ENCODE results near the gene GSDME. TPM values are rescaled to one million over a fixed set of nuclear protein-coding genes. Genes with fewer than 3 reads are reported as not detected.

Gene GSDME
- total and polyA plus RNA-seq, 10 of the 15 experiments (the other 5 are each of a cell fraction or from before 2014, with no cell fraction given): 23.7 to 245 (median 128) TPM

DNA sequence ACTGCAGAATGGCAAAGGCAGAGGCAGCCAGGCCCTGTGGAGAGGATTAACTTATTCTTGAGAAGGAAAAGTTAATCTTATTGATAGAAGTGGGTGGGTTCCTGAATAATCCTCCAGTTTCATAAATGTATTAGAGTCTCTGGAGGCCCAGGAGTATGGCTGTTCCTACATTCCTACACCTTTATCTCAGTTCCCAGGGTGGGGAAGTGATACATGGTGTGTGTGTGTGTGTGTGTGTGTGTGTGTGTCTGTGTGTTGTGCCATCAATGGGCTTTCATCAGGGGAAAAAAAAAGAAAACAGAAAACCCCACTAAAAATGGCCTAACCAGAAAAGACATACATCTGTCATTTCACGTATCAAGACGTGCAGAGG, 22.0 kb upstream of the GSDME start:
- TF ChIP-seq MYB (IDR thresholded peaks at IDR 0.05; ENCODE audit: borderline replicate concordance, low read depth, low read length) (no peak), SPI1 (IDR thresholded peaks at IDR 0.05; ENCODE audit: borderline replicate concordance, insufficient read depth, low read depth, low read length) (0 out of 2 replicates have a peak, but pooled peaks have one; percentile 35), NFIC (IDR thresholded peaks at IDR 0.05; ENCODE audit: low read depth, low read length) (peak; percentile 2; the same call in 1 of the 2 replicates), ATF2 (IDR thresholded peaks at IDR 0.05; ENCODE audit: low read length) (0 out of 2 replicates have a peak, but pooled peaks have one; percentile 2)

More for the DNA sequence above, 22.0 kb upstream of the GSDME start:
- ChIA-PET SMC1A (ENCODE audit: uncharacterized antibody, unreplicated experiment) (interaction anchor here (0.8 to 1.6 kb wide), 3 partner anchors 10 to 490 kb away, joined by 3 to 4 read pairs (median 3); no protein-coding TSS in a partner anchor), RAD21 (ENCODE audit: unreplicated experiment) (no interaction called here), CTCF (interaction anchor here (0.6 to 0.7 kb wide), 3 partner anchors 64 to 320 kb away, joined by 3 read pairs; no protein-coding TSS in a partner anchor), POLR2A (no interaction called here)
- FAIRE-seq: no peak
- Histone ChIP-seq H4K20me1 (ENCODE audit: control insufficient read depth, insufficient read depth) (no peaks in the 10 kb centered on the region), H2AFZ (ENCODE audit: control insufficient read depth, low read depth, low read length) (peak overlapping the region; percentile 13), H3K9ac (ENCODE audit: control insufficient read depth, insufficient read depth, low read length) (peak overlapping the region; percentile 4; the same call in 1 of the 2 replicates), H3K4me2 (ENCODE audit: control insufficient read depth, insufficient read depth) (peak overlapping the region; percentile 17), H3K79me2 (ENCODE audit: control insufficient read depth, insufficient read depth, low read length) (no peaks in the 10 kb centered on the region), H3K4me3 (no peak overlapping the region), H3K27me3 (replicated peaks in 1 of 2; ENCODE audit: control insufficient read depth in 2 of 2, insufficient read depth in 2 of 2, low read length in 1 of 2) (no peaks in the 10 kb centered on the region), H3K9me3 (replicated peaks; ENCODE audit: control insufficient read depth, insufficient read depth, low read length) (peaks cover 4% of the 10 kb centered on the region; the same call in 2 of the 3 replicates), H3K27ac (ENCODE audit: control insufficient read depth, insufficient read depth) (peak overlapping the region; percentile 64), H3K36me3 (ENCODE audit: control insufficient read depth in 2 of 2, insufficient read depth in 2 of 2, low read length in 1 of 2) (no peaks in the 10 kb centered on the region), H3K4me1 (ENCODE audit: control insufficient read depth, insufficient read depth, low read length) (peaks cover 33% of the 10 kb centered on the region)
- WGBS (ENCODE audit: insufficient coverage, insufficient replicate concordance, low lambda C conversion rate, missing lambda C conversion rate): 14% methylated on average over 2 of the region's 2 CpGs
- no peak; the same call in 2 of the 3 replicates for ATAC-seq
- in situ Hi-C loops (cut with MboI) (no loop called here), intact Hi-C loops (cut with micrococcal nuclease; ENCODE audit: unreplicated experiment) (no loop called here)
- DNase-seq (ENCODE audit: low read depth, low spot score): no peak
- no TSS peak for BruUV-seq (replicated peaks)
